ENCODE measurements around the gene MDP1. TPM values are rescaled to one million over a fixed set of nuclear protein-coding genes. Genes with fewer than 3 reads are reported as not detected.

MDP1 gene
- total and polyA plus RNA-seq, 2 donors (not counting 1 experiment from before 2014, with no cell fraction given), result 14.4 to 22.1 TPM

DNA sequence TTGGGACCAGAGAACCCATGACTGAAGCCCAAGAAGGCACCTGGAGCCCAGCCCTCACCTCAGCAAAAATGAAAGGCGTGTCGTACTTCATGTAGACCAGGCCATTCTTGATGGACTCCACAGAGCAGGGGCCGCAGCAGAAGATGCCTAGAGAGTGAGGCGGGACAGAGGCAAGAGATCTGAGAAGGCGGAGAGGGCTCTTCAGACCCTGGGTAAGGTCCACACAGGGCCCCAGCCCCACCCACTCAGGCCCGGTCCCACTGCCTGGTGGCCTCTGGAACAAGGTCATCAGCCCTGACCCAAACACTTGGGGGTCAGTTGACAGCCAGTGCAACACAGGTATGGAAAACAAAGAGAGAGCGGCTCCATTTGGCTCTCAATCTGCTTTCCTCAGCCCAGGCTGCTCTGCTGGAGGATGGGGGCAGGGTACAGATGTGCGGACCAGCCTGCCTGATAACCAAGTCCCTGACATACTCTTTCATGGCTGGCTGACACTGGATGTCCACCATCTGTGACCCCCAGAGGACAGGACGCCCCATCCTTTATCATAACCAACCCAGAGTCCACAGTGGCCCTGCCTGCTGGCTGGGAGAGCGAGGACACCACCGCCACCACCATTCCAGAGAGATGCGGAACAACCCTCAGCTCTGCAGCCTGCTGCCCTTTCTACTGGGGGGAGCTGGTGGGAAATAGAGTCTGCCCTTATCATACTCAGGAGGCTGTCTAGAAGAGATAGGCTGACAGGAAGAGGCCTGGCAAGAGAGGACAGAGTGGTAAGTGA is 40.3 kb upstream of the MDP1 start:
- no peaks in the 10 kb centered on the region for H3K4me1 ChIP-seq (ENCODE audit: control insufficient read depth, extremely low read depth, insufficient read depth, low read length)
- H3K36me3 ChIP-seq (ENCODE audit: control insufficient read depth, insufficient read depth, low read length), result no peaks in the 10 kb centered on the region
- H3K79me2 ChIP-seq (ENCODE audit: control insufficient read depth, insufficient read depth, low read length), result no peaks in the 10 kb centered on the region
- no peak for TF ChIP-seq EZH2 (IDR thresholded peaks at IDR 0.05; ENCODE audit: low read length, missing control alignments)
- TF ChIP-seq, protein P1, sequence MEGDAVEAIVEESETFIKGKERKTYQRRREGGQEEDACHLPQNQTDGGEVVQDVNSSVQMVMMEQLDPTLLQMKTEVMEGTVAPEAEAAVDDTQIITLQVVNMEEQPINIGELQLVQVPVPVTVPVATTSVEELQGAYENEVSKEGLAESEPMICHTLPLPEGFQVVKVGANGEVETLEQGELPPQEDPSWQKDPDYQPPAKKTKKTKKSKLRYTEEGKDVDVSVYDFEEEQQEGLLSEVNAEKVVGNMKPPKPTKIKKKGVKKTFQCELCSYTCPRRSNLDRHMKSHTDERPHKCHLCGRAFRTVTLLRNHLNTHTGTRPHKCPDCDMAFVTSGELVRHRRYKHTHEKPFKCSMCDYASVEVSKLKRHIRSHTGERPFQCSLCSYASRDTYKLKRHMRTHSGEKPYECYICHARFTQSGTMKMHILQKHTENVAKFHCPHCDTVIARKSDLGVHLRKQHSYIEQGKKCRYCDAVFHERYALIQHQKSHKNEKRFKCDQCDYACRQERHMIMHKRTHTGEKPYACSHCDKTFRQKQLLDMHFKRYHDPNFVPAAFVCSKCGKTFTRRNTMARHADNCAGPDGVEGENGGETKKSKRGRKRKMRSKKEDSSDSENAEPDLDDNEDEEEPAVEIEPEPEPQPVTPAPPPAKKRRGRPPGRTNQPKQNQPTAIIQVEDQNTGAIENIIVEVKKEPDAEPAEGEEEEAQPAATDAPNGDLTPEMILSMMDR (conservative IDR thresholded peaks at IDR 0.05 in 1 of 2, IDR thresholded peaks at IDR 0.05 in 1 of 2; ENCODE audit: low read depth in 1 of 2, low read length in 2 of 2), result no peak
- H2AFZ ChIP-seq (ENCODE audit: low read length), result no peak overlapping the region
- H3K27ac ChIP-seq (ENCODE audit: insufficient read depth, low read length), result no peak overlapping the region
- no peaks in the 10 kb centered on the region for H3K27me3 ChIP-seq (ENCODE audit: control insufficient read depth, insufficient read depth, low read length)
- no peaks in the 10 kb centered on the region for H3K9me3 ChIP-seq (ENCODE audit: control insufficient read depth, insufficient read depth, low read depth, low read length)
- H3K9ac ChIP-seq (ENCODE audit: insufficient read depth, low read length), result no peak overlapping the region
- H4K20me1 ChIP-seq (ENCODE audit: control insufficient read depth, extremely low read depth, insufficient read depth, low read length), result no peaks in the 10 kb centered on the region
- no peak overlapping the region for H3K4me3 ChIP-seq (replicated peaks in 1 of 4; ENCODE audit: control extremely low read depth in 1 of 4, insufficient read depth in 1 of 4, low read depth in 3 of 4, low read length in 4 of 4)
- no peak for DNase-seq (ENCODE audit: low read depth in 2 of 2)
- H3K4me2 ChIP-seq (ENCODE audit: extremely low read depth, insufficient read depth, low read length), result no peak overlapping the region

DNA sequence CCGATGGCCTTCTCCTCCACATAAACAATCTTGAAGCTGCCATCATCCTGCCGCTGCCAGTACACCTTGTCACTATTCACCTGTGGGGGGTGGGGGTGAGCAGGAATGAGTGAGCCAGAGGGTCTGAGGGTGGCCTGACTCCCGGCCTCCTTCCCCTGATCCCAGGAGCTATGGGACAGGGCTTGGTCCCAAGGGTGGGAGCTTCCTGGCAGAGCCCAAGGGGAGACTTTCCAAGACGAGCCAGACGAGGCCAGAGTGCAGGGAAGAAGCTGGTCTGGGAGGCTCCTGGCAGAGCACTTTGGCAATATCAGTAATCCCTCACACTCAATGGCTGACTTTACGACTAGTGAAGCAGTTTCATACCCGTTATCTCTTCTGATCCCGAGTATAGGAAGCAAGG is 39.6 kb upstream of the MDP1 start:
- DNase-seq (ENCODE audit: low read depth in 2 of 2), result no peak
- no peaks in the 10 kb centered on the region for H3K36me3 ChIP-seq (ENCODE audit: control insufficient read depth, insufficient read depth, low read length)
- H3K79me2 ChIP-seq (ENCODE audit: control insufficient read depth, insufficient read depth, low read length), result no peaks in the 10 kb centered on the region
- no peak overlapping the region for H3K4me2 ChIP-seq (ENCODE audit: extremely low read depth, insufficient read depth, low read length)
- H3K27me3 ChIP-seq (ENCODE audit: control insufficient read depth, insufficient read depth, low read length), result no peaks in the 10 kb centered on the region
- no peak for TF ChIP-seq EZH2 (IDR thresholded peaks at IDR 0.05; ENCODE audit: low read length, missing control alignments)
- TF ChIP-seq, protein P1 (conservative IDR thresholded peaks at IDR 0.05 in 1 of 2, IDR thresholded peaks at IDR 0.05 in 1 of 2; ENCODE audit: low read depth in 1 of 2, low read length in 2 of 2), result no peak
- H3K27ac ChIP-seq (ENCODE audit: insufficient read depth, low read length), result no peak overlapping the region
- H4K20me1 ChIP-seq (ENCODE audit: control insufficient read depth, extremely low read depth, insufficient read depth, low read length), result no peaks in the 10 kb centered on the region
- no peaks in the 10 kb centered on the region for H3K4me1 ChIP-seq (ENCODE audit: control insufficient read depth, extremely low read depth, insufficient read depth, low read length)
- H3K9ac ChIP-seq (ENCODE audit: insufficient read depth, low read length), result no peak overlapping the region
- H3K4me3 ChIP-seq (replicated peaks in 1 of 4; ENCODE audit: control extremely low read depth in 1 of 4, insufficient read depth in 1 of 4, low read depth in 3 of 4, low read length in 4 of 4), result no peak overlapping the region
- no peaks in the 10 kb centered on the region for H3K9me3 ChIP-seq (ENCODE audit: control insufficient read depth, insufficient read depth, low read depth, low read length)
- H2AFZ ChIP-seq (ENCODE audit: low read length), result no peak overlapping the region

DNA sequence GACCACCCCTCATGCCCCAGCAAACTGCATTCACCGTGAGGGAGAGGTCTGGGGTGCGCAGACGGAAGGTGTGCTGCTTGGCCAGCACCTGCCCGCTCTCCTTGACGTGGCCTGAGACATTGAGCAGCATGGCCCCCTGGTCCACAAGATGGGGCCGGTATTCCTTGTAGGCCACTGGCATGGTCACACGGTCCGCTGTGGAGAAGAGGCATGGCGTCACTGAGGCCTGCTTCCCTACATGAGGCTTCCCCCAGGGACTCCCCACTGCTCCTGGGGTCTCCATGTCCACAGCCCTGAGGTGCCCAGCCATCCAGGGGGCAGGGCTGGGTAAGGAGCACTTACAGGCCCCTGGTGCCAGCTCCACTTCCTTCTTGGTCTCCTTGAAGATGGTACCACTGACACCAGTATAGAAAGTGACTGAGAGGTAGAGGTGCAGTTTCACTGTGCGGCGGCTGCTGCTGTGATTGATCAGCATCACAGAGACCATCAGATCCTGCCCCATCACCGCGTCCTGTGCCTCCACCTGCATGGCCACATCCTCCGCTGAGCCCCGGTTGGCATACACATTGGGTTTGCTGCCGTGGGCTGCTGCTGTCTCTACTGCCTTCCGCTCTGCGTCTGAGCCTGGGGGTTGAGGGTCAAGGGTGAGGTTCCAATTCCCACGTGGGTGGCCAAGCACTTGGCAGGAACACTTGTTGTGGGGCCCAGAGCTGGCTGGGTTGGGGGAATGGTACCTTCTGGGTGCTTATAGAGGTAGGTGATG is 38.9 kb upstream of the MDP1 start:
- Histone ChIP-seq H3K9ac (ENCODE audit: insufficient read depth, low read length) (no peak overlapping the region), H3K27ac (ENCODE audit: insufficient read depth, low read length) (no peak overlapping the region), H2AFZ (ENCODE audit: low read length) (no peak overlapping the region), H3K4me3 (replicated peaks in 1 of 4; ENCODE audit: control extremely low read depth in 1 of 4, insufficient read depth in 1 of 4, low read depth in 3 of 4, low read length in 4 of 4) (no peak overlapping the region), H3K4me2 (ENCODE audit: extremely low read depth, insufficient read depth, low read length) (no peak overlapping the region), H3K27me3 (ENCODE audit: control insufficient read depth, insufficient read depth, low read length) (no peaks in the 10 kb centered on the region), H3K79me2 (ENCODE audit: control insufficient read depth, insufficient read depth, low read length) (no peaks in the 10 kb centered on the region), H3K36me3 (ENCODE audit: control insufficient read depth, insufficient read depth, low read length) (no peaks in the 10 kb centered on the region), H3K4me1 (ENCODE audit: control insufficient read depth, extremely low read depth, insufficient read depth, low read length) (no peaks in the 10 kb centered on the region), H3K9me3 (ENCODE audit: control insufficient read depth, insufficient read depth, low read depth, low read length) (no peaks in the 10 kb centered on the region), H4K20me1 (ENCODE audit: control insufficient read depth, extremely low read depth, insufficient read depth, low read length) (no peaks in the 10 kb centered on the region)
- DNase-seq (ENCODE audit: low read depth in 2 of 2), result no peak
- TF ChIP-seq, protein P1 (conservative IDR thresholded peaks at IDR 0.05 in 1 of 2, IDR thresholded peaks at IDR 0.05 in 1 of 2; ENCODE audit: low read depth in 1 of 2, low read length in 2 of 2), result no peak
- TF ChIP-seq EZH2 (IDR thresholded peaks at IDR 0.05; ENCODE audit: low read length, missing control alignments), result no peak

All from fibroblast of lung (primary cell).